ENCODE measurements around the gene RPS6KL1.

The RPS6KL1 gene

GRCh38 chr14:74952697-74953484 lies 29.8 kb upstream of the RPS6KL1 start:
- no peak for DNase-seq (ENCODE audit: low read depth in 1 of 2, low spot score in 1 of 2)

- no peak for DNase-seq (ENCODE audit: low read depth in 1 of 2, low spot score in 1 of 2)
These were observed 29.2 kb upstream of the RPS6KL1 start for GRCh38 chr14:74952180-74952665.

GRCh38 chr14:74951443-74952179 lies 28.6 kb upstream of the RPS6KL1 start:
- DNase-seq (ENCODE audit: low read depth in 1 of 2, low spot score in 1 of 2), result no peak

GRCh38 chr14:74950795-74951442 lies 27.9 kb upstream of the RPS6KL1 start:
- no peak for DNase-seq (ENCODE audit: low read depth in 1 of 2, low spot score in 1 of 2)

GRCh38 chr14:74949859-74950573 lies 27.0 kb upstream of the RPS6KL1 start:
- DNase-seq (ENCODE audit: low read depth in 1 of 2, low spot score in 1 of 2), result no peak

GRCh38 chr14:74949191-74949601 lies 26.1 kb upstream of the RPS6KL1 start:
- DNase-seq (ENCODE audit: low read depth in 1 of 2, low spot score in 1 of 2), result no peak

- no peak for DNase-seq (ENCODE audit: low read depth in 1 of 2, low spot score in 1 of 2)
These were observed 25.4 kb upstream of the RPS6KL1 start for GRCh38 chr14:74948228-74949175.

GRCh38 chr14:74947353-74948227 lies 24.5 kb upstream of the RPS6KL1 start:
- DNase-seq (ENCODE audit: low read depth in 1 of 2, low spot score in 1 of 2), result no peak

GRCh38 chr14:74946659-74947281 lies 23.7 kb upstream of the RPS6KL1 start:
- DNase-seq (ENCODE audit: low read depth in 1 of 2, low spot score in 1 of 2), result no peak

GRCh38 chr14:74945852-74946658 lies 23.0 kb upstream of the RPS6KL1 start:
- peak; percentile 49 to 58 for DNase-seq (ENCODE audit: low read depth in 1 of 2, low spot score in 1 of 2)

GRCh38 chr14:74945261-74945851 lies 22.3 kb upstream of the RPS6KL1 start:
- DNase-seq (ENCODE audit: low read depth in 1 of 2, low spot score in 1 of 2), result no peak

- DNase-seq (ENCODE audit: low read depth in 1 of 2, low spot score in 1 of 2), result no peak
These were observed 19.5 kb upstream of the RPS6KL1 start for GRCh38 chr14:74942608-74943007.

- DNase-seq (ENCODE audit: low read depth in 1 of 2, low spot score in 1 of 2), result no peak
These were observed 19.1 kb upstream of the RPS6KL1 start for GRCh38 chr14:74942181-74942580.

GRCh38 chr14:74941676-74942097 lies 18.6 kb upstream of the RPS6KL1 start:
- peak; percentile 29 to 38 for DNase-seq (ENCODE audit: low read depth in 1 of 2, low spot score in 1 of 2)

- DNase-seq (ENCODE audit: low read depth in 1 of 2, low spot score in 1 of 2), result no peak
These were observed 18.0 kb upstream of the RPS6KL1 start for GRCh38 chr14:74940956-74941565.

- DNase-seq (ENCODE audit: low read depth in 1 of 2, low spot score in 1 of 2), result no peak
These were observed 15.8 kb upstream of the RPS6KL1 start for GRCh38 chr14:74938531-74939495.
